Psoas muscle (tissue), 8 donors: ENCODE data around the gene KLHL34. TPM values are rescaled to one million over a fixed set of nuclear protein-coding genes. Genes with fewer than 3 reads are reported as not detected.
A peak's percentile ranks its signal among the peaks of the same experiment; 100 is the strongest.

Experiments used
- ATAC-seq, 4 donors: fragments of 200-7000 bp; cut with Tn5 transposase; one replicate each; pipeline ENCODE4 v1.9.1; 2020; ENCODE audit warnings: moderate library complexity in 3 of 4, mild to moderate bottlenecking in 2 of 4
- DNase-seq, 2 donors: peaks; one replicate each; pipeline ENCODE4 v3.0.0-alpha.2; 2020
- H3K27ac ChIP-seq: fragments of 200-600 bp; one replicate; pipeline ENCODE4 v1.8.0; 2022
- H3K27me3 ChIP-seq, 3 donors: fragments of 200-600 bp in 1 of 3; one replicate each; pipeline versions ENCODE4 v1.6.1 to v1.8.0; 2013 to 2022; ENCODE audit warnings: low read length in 2 of 3, mild to moderate bottlenecking in 2 of 3, moderate library complexity in 1 of 3; ENCODE audit not compliant: insufficient read depth in 3 of 3
- H3K36me3 ChIP-seq, 2 donors: fragments of 200-600 bp in 1 of 2; one replicate each; pipeline versions ENCODE4 v1.6.1 to v1.8.0; 2013 to 2022; ENCODE audit warnings: low read depth in 1 of 2, mild to moderate bottlenecking in 1 of 2, moderate library complexity in 1 of 2; ENCODE audit not compliant: insufficient read depth in 1 of 2
- H3K4me1 ChIP-seq: fragments of 200-600 bp; one replicate; pipeline ENCODE4 v1.8.0; 2022
- H3K4me3 ChIP-seq: fragments of 200-600 bp; one replicate; pipeline ENCODE4 v1.8.0; 2022; ENCODE audit warnings: mild to moderate bottlenecking
- H3K9me3 ChIP-seq: fragments of 200-600 bp; one replicate; pipeline ENCODE4 v1.8.0; 2022
- CTCF ChIP-seq: fragments of 200-600 bp; IDR thresholded peaks from one replicate; pipeline ENCODE4 v1.8.0; 2022; ENCODE audit warnings: antibody characterized with exemption
- WGBS, 3 donors: extraction: QIAGEN DNeasy Blood & Tissue Kit; methylation state at CpG; one replicate each; pipeline versions ENCODE4 v1.1.6 to v1.1.7; 2013; 5-methylcytosine and 5-hydroxymethylcytosine counted together
- intact Hi-C, 2 donors: fragments of 100-400 bp; cut with DNase I; formaldehyde crosslinking; loops; one replicate each; pipeline versions ENCODE4 v1.11.0 to v1.14.2; 2022
- long read RNA-seq, 2 donors: library from polyadenylated mRNA; unstranded; transcript quantifications; one replicate each; pipeline ENCODE4 v2.0.0, GENCODE V29; 2021
- polyA plus RNA-seq, 3 donors: library from polyadenylated mRNA; stranded (reverse); fragments of 200-250 nt; gene quantifications; one replicate each; pipeline ENCODE4 v1.2.3, GENCODE V29; 2013
- total RNA-seq, 4 donors: library from RNA; stranded (reverse); fragmentation: NEBNext Ultra II Directional in 2 of 4; extraction: Animal tissue kit (Norgen Biotek cat#: 25700) in 2 of 4; gene quantifications; one replicate each; pipeline versions ENCODE4 v1.2.1 to v1.2.4, GENCODE V29; 2021 to 2023
- donor health status: healthy with polysubstance abuse.
- donor health status: DM: no; HTN: no; CAD: no; lungs with moderate emphysema.
- donor health status: Bipolar disorder and iron deficiency.
- donor health status: healthy.
- donor health status: DM: yes; HTN: yes; CAD: no.
- donor health status: DM: no; HTN: no; CAD: no.
- donor health status: DM: no; HTN: no; CAD: no.
- donor health status: DM: yes; HTN: yes; CAD: no.

Gene KLHL34
- total RNA-seq (10 to 100 TPM in 2 of 4 donors, 1 to 10 TPM in 2; 7.3 to 23.6 (median 13.1) TPM), polyA plus RNA-seq (10 to 100 TPM in 2 of 3 donors, under 1 TPM in 1; 0.99 to 29.6 (median 14.4) TPM)
- long read RNA-seq, donor 1, transcript KLHL34-201 (1 exons, 3,641 nt) = major isoform, 25 of 25 reads
- long read RNA-seq, donor 1, partial matches to known transcripts = 0 of 25 reads
- long read RNA-seq, donor 1, other reads (novel, unspliced or antisense) = 0 of 25 reads
- long read RNA-seq, donor 2, transcript KLHL34-201 (1 exons, 3,641 nt) = major isoform, 70 of 72 reads
- long read RNA-seq, donor 2, partial matches to known transcripts = 0 of 72 reads
- long read RNA-seq, donor 2, other reads (novel, unspliced or antisense) = 2 of 72 reads

- Histone ChIP-seq H3K27me3 (no peaks in the 10 kb centered on the region), H3K9me3 (no peaks in the 10 kb centered on the region), H3K4me3 (peak within 1 kb of the TSS; percentile 65), H3K36me3 (no peaks in the 10 kb centered on the region), H3K27ac (peak within 1 kb of the TSS; percentile 94), H3K4me1 (no peaks in the 10 kb centered on the region)
- peak; percentile 88 to 92 (median 89) for ATAC-seq
- no peak for TF ChIP-seq CTCF
- 1 to 45% (median 4%) methylated on average over 20 to 60 of the region's 60 CpGs for WGBS, 3 donors
- peak; percentile 44 to 88 for DNase-seq
- intact Hi-C loops = no loop called here
These were observed at the start of gene KLHL34 for GRCh38 chrX:21658152-21658737. TSS of gene KLHL34 (minus strand) at chrX:21658330. CDS start at chrX:21657788, 542 bp downstream.

GRCh38 chrX:21705225-21705624 is 47.1 kb upstream of the KLHL34 start:
- WGBS, 3 donors = 51 to 81% (median 54%) methylated on average over 4 of the region's 4 CpGs
- Histone ChIP-seq H3K27ac (peak overlapping the region; percentile 13), H3K9me3 (no peaks in the 10 kb centered on the region), H3K4me3 (no peak overlapping the region), H3K4me1 (peaks cover 10% of the 10 kb centered on the region), H3K27me3 (no peaks in the 10 kb centered on the region), H3K36me3 (no peaks in the 10 kb centered on the region)
- TF ChIP-seq CTCF = no peak
- ATAC-seq (no peak), DNase-seq (no peak)
- intact Hi-C loops = no loop called here

- peaks cover 6% of the 10 kb centered on the region for H3K4me1 ChIP-seq
- no peak for TF ChIP-seq CTCF
- H3K36me3 ChIP-seq = no peaks in the 10 kb centered on the region
- WGBS, 3 donors = 44 to 61% (median 50%) methylated on average over 4 of the region's 4 CpGs
- H3K9me3 ChIP-seq = no peaks in the 10 kb centered on the region
- ATAC-seq (no peak), DNase-seq (no peak)
- H3K4me3 ChIP-seq = no peak overlapping the region
- intact Hi-C loops = no loop called here
- peak overlapping the region; percentile 59 for H3K27ac ChIP-seq
- H3K27me3 ChIP-seq = no peaks in the 10 kb centered on the region
These were observed 44.6 kb upstream of the KLHL34 start for GRCh38 chrX:21702725-21703124.

DNA sequence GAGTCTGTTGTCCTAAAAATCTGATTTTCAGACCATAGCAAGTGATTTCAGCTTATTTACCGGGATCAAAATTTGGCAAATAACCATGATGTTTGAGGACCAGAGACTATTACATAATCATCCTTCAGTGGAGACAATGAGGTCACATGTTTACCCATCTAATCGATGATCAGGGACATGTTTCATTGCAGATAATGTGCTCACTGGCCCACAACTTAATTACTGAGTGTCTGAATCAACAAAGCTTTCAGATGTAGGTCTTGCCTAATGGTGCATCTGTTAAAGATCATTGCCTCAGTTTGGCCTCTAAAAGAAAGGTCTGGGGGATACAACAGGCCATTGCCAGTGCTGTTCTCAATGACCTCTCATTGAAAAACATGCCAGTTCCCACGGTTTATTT is 42.8 kb upstream of the KLHL34 start:
- no peak for DNase-seq
- intact Hi-C loops = no loop called here
- Histone ChIP-seq H3K27me3 (no peaks in the 10 kb centered on the region), H3K4me3 (no peak overlapping the region), H3K36me3 (no peaks in the 10 kb centered on the region), H3K9me3 (no peaks in the 10 kb centered on the region), H3K4me1 (peaks cover 6% of the 10 kb centered on the region), H3K27ac (peak overlapping the region; percentile 54)
- ATAC-seq = no peak
- WGBS, 3 donors = 50 to 64% (median 52%) methylated on average over 3 of the region's 3 CpGs
- no peak for TF ChIP-seq CTCF
